Left ventricle myocardium superior (tissue), 1 donor: ENCODE data around the gene KRT37. TPM values are rescaled to one million over a fixed set of nuclear protein-coding genes. Genes with fewer than 3 reads are reported as not detected.
"Not testable (repeated sequence)": the region's sequence is repeated elsewhere in the genome, so short reads cannot be mapped to it uniquely, and the experiment has no call there.

Experiments used
- ATAC-seq: fragments of 200-7000 bp; cut with Tn5 transposase; one replicate; pipeline ENCODE4 v1.9.1; 2020; ENCODE audit warnings: mild to moderate bottlenecking, moderate library complexity
- DNase-seq: peaks from one replicate; pipeline ENCODE4 v3.0.0-alpha.2; 2020
- intact Hi-C: fragments of 100-400 bp; cut with micrococcal nuclease; formaldehyde crosslinking; loops from one replicate; pipeline ENCODE4 v1.11.0; 2022
- total RNA-seq: library from RNA; stranded (reverse); fragmentation: NEBNext Ultra II Directional; extraction: Animal tissue kit (Norgen Biotek cat#: 25700); gene quantifications from one replicate; pipeline ENCODE4 v1.2.1, GENCODE V29; 2021
- donor health status: DM: no; HTN: yes; CAD: no; lungs with severe emphysema.

The KRT37 gene
- total RNA-seq, 1 donor from 2014 or later: not detected

DNA sequence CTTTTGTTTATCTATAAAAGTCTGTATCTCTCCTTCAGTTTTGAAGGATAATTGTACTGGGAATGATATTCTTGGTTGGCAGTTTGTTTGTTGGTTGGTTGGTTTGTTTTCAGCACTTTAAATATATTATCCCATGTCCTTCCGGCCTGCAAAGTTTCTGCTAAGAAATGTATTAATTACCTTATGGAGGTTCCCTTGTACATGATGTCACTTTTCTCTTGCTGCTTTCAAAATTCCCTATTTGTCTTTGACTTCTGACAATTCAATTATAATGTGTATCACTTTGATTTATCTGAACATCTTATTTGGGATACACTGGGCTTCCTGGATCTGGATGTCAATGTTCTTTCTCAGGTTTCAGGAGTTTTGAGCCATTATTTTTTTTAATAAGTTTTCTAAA, 38.2 kb downstream of the KRT37 start:
- ATAC-seq (no peak), DNase-seq (no peak)
- intact Hi-C loops: no loop called here

DNA sequence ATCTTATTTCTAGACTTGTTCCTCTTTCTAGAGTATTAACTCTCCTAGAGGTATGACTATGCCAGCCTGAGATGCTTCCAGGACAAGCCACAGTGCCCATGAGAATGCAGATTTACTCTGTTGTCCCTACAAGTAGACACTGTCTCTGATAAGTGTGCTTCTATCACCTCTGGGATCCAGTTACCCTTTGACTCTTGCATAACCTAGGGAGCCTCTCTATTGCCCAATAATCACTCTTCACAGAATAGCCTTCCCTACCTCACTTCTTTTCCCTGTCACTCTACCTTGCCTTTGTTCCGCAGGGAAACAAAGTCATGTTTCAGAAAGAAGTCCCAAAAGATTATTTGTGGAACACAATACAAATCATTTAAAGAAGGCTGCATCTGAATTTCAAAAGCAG, 40.7 kb downstream of the KRT37 start:
- intact Hi-C loops: no loop called here
- ATAC-seq: no peak
- DNase-seq: no peak

DNA sequence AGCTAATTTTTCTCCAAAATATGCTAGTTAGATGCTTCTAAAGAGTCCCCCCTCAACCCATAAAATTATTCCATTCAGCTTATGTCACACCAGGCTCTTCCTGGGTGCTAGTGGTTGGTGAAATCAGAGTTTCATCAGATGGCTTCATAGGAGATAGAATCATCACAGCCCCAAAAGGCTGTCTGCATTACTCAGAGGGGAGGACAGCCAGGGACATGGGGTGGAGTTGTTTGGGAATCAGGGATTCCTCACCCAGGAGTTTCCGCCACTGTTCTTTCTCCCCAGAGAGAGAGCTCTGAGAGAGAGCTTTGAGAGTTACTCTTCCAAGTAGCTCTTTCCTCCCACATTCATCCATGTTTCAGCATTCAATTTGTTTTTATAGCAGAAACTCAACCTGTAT, 42.0 kb downstream of the KRT37 start:
- intact Hi-C loops: no loop called here
- DNase-seq (no peak), ATAC-seq (no peak)

DNA sequence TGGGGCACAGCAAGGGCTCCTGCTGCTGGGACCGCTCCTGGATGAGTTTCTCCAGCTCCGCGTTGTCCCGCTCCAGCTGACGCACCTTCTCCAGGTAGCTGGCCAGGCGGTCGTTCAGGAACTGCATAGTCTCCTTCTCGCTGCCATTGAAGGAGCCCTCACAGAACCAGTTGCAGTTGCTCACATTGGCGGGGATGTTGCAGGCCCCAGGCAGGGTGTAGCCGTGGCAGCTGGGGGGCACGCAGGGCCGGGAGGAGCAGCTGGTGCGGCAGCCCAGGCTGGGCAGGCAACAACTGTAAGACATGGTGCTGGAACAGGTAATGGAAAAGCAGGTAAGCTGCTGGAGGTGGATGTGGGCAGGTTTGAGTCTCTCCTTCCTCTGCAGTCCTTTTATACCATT, 42.4 kb downstream of the KRT37 start, which contains the start of gene KRT34:
TSS of gene KRT34 (minus strand) at position 364 of the 400 bp plus-strand sequence. CDS start at position 304, 60 bp downstream.
- intact Hi-C loops, ATAC-seq, DNase-seq: not testable (repeated sequence)

DNA sequence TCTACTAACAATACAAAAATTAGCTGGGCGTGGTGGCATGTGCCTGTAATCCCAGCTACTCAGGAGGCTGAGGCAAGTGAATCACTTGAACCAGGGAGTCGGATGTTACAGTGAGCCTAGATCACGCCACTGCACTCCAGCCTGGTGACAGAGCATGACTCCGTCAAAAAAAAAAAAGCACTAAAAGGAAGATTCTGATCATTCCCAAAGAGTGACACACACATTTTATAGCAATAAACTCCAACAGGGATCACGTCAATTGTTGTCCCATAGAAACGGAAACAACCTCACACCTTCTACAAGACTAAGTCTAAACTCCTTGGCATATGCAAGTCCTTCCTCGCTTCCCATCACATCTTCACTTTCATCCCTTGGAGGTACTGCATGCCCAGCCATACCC, 44.3 kb downstream of the KRT37 start:
- DNase-seq, intact Hi-C loops, ATAC-seq: not testable (repeated sequence)

DNA sequence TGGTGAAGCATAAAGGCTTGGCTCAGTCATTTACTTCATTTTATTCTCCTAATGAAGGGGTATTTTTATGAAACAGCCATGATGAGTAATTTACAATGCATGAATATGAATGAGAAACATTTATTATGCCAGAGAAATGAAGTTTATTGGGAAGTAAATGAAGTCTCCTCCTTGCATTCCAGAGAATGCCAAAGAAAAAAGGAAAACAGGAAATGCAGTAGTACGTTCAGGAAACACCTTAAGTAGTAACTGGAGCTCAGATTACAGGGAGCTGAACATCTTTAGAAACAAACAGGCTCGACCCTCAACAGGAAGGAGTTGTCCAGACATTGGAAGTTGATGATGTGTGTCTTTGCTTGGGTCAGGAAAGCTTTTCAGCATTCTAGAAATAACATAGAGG, 46.8 kb downstream of the KRT37 start:
- DNase-seq (no peak), ATAC-seq (no peak)
- intact Hi-C loops: no loop called here

Other genes starting within 250 kb of the KRT37 start
- gene KRTAP4-2, start 246.4 kb downstream of the KRT37 start, total RNA-seq: not detected
- gene KRTAP4-1, start 239.7 kb downstream of the KRT37 start, total RNA-seq: not detected
- not detected for gene KRTAP9-1, start 234.7 kb downstream of the KRT37 start, total RNA-seq
- not detected for gene KRTAP9-2, start 197.9 kb downstream of the KRT37 start, total RNA-seq
- gene KRTAP9-3, start 192.1 kb downstream of the KRT37 start, total RNA-seq: not detected
- not detected for gene KRTAP9-8, start 186.6 kb downstream of the KRT37 start, total RNA-seq
- not detected for gene KRTAP9-4, start 174.9 kb downstream of the KRT37 start, total RNA-seq
- gene KRTAP9-9, start 169.2 kb downstream of the KRT37 start, total RNA-seq: not detected
- gene KRTAP9-6, start 159.2 kb downstream of the KRT37 start, total RNA-seq: not detected
- gene KRTAP9-7, start 148.9 kb downstream of the KRT37 start, total RNA-seq: not detected
- not detected for gene KRTAP29-1, start 121.7 kb downstream of the KRT37 start, total RNA-seq
- gene KRTAP16-1, start 115.3 kb downstream of the KRT37 start, total RNA-seq: not detected
- gene KRTAP17-1, start 108.9 kb downstream of the KRT37 start, total RNA-seq: not detected
- gene KRT33A, start 73.8 kb downstream of the KRT37 start, total RNA-seq: not detected
- not detected for gene KRT33B, start 54.8 kb downstream of the KRT37 start, total RNA-seq
- not detected for gene KRT34, start 42.3 kb downstream of the KRT37 start, total RNA-seq
- not detected for gene KRT31, start 27.0 kb downstream of the KRT37 start, total RNA-seq
- not detected for gene KRT38, start 16.4 kb upstream of the KRT37 start, total RNA-seq
- not detected for gene KRT32, start 42.8 kb upstream of the KRT37 start, total RNA-seq
- not detected for gene KRT35, start 56.6 kb upstream of the KRT37 start, total RNA-seq
- gene KRT36, start 65.3 kb upstream of the KRT37 start, total RNA-seq: not detected
- not detected for gene KRT13, start 81.0 kb upstream of the KRT37 start, total RNA-seq
- gene KRT15, start 94.3 kb upstream of the KRT37 start, total RNA-seq: 0.32 TPM
- gene KRT19, start 103.7 kb upstream of the KRT37 start, total RNA-seq: 6.8 TPM
- not detected for gene KRT9, start 147.5 kb upstream of the KRT37 start, total RNA-seq
- not detected for gene KRT14, start 162.3 kb upstream of the KRT37 start, total RNA-seq
- gene KRT16, start 188.2 kb upstream of the KRT37 start, total RNA-seq: not detected
- not detected for gene KRT17, start 200.0 kb upstream of the KRT37 start, total RNA-seq